Upper lobe of right lung (tissue), 1 donor: ENCODE measurements around the gene PPA2. TPM values are rescaled to one million over a fixed set of nuclear protein-coding genes. Genes with fewer than 3 reads are reported as not detected.

Experiments
- ATAC-seq: fragments of 200-7000 bp; cut with Tn5 transposase; one replicate; pipeline ENCODE4 v1.9.1; 2020; ENCODE audit warnings: mild to moderate bottlenecking, moderate library complexity
- DNase-seq: peaks from one replicate; pipeline ENCODE4 v3.0.0-alpha.2; 2020
- H3K27ac ChIP-seq: fragments of 200-600 bp; one replicate; pipeline ENCODE4 v1.8.0; 2022
- H3K27me3 ChIP-seq: fragments of 200-600 bp; one replicate; pipeline ENCODE4 v1.8.0; 2022; ENCODE audit warnings: mild to moderate bottlenecking
- H3K36me3 ChIP-seq: fragments of 200-600 bp; one replicate; pipeline ENCODE4 v1.8.0; 2022
- H3K4me1 ChIP-seq: fragments of 200-600 bp; one replicate; pipeline ENCODE4 v1.8.0; 2022
- H3K4me3 ChIP-seq: fragments of 200-600 bp; one replicate; pipeline ENCODE4 v1.8.0; 2022; ENCODE audit warnings: mild to moderate bottlenecking
- H3K9me3 ChIP-seq: fragments of 200-600 bp; one replicate; pipeline ENCODE4 v1.8.0; 2022
- intact Hi-C: fragments of 100-400 bp; cut with DNase I; formaldehyde crosslinking; loops from one replicate; pipeline ENCODE4 v1.11.0; 2022
- total RNA-seq: library from RNA; stranded (reverse); fragmentation: NEBNext Ultra II Directional; extraction: Animal tissue kit (Norgen Biotek cat#: 25700); gene quantifications from one replicate; pipeline ENCODE4 v1.2.1, GENCODE V29; 2021
- TF ChIP-seq, protein P1 (sequence below): fragments of 200-600 bp; IDR thresholded peaks from one replicate; pipeline ENCODE4 v1.8.0; 2022; ENCODE audit warnings: antibody characterized with exemption
- donor health status: DM: no; HTN: yes; CAD: no; lungs with severe emphysema.

PPA2 gene
- total RNA-seq, 1 donor from 2014 or later: 66.5 TPM

DNA sequence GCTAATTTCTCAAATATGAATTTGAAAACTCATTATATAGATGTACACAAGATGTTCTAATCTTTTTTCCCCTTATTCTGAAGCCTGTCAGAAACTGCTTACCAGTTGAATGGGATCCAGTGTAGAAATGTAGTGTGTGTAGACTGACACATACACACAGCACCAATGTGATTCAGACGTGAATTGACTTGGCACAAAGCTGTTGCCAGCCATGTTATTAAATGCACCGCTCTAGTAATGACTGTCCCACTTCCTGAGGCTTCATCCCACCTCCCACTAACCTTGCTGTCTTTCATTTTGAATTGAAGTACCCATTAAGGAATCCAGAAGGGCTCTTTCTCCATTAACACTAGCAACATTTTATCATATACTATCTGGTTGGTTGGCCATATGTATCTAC lies 146.6 kb downstream of the PPA2 start:
- DNase-seq (no peak), ATAC-seq (no peak)
- intact Hi-C loops: no loop called here
- H3K9me3 ChIP-seq: no peaks in the 10 kb centered on the region
- H3K4me3 ChIP-seq: no peak overlapping the region
- no peaks in the 10 kb centered on the region for H3K4me1 ChIP-seq
- H3K27ac ChIP-seq: no peak overlapping the region
- TF ChIP-seq, protein P1, sequence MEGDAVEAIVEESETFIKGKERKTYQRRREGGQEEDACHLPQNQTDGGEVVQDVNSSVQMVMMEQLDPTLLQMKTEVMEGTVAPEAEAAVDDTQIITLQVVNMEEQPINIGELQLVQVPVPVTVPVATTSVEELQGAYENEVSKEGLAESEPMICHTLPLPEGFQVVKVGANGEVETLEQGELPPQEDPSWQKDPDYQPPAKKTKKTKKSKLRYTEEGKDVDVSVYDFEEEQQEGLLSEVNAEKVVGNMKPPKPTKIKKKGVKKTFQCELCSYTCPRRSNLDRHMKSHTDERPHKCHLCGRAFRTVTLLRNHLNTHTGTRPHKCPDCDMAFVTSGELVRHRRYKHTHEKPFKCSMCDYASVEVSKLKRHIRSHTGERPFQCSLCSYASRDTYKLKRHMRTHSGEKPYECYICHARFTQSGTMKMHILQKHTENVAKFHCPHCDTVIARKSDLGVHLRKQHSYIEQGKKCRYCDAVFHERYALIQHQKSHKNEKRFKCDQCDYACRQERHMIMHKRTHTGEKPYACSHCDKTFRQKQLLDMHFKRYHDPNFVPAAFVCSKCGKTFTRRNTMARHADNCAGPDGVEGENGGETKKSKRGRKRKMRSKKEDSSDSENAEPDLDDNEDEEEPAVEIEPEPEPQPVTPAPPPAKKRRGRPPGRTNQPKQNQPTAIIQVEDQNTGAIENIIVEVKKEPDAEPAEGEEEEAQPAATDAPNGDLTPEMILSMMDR: no peak
- H3K36me3 ChIP-seq: no peaks in the 10 kb centered on the region
- no peaks in the 10 kb centered on the region for H3K27me3 ChIP-seq

Other genes starting within 250 kb of the PPA2 start
- 15.5 TPM for gene ARHGEF38, start 78.6 kb upstream of the PPA2 start, total RNA-seq
- 20.2 TPM for gene INTS12, start 234.6 kb upstream of the PPA2 start, total RNA-seq
- 10.2 TPM for gene GSTCD, start 234.7 kb upstream of the PPA2 start, total RNA-seq